Measurements from ENCODE around the gene MELTF. TPM values are rescaled to one million over a fixed set of nuclear protein-coding genes. Genes with fewer than 3 reads are reported as not detected.
A peak's percentile ranks its signal among the peaks of the same experiment; 100 is the strongest.

MELTF gene
- total and polyA plus RNA-seq, 2 of the 13 experiments (the other 11 are each of a cell fraction or from before 2014, with no cell fraction given): 3.2 to 7.5 TPM

DNA sequence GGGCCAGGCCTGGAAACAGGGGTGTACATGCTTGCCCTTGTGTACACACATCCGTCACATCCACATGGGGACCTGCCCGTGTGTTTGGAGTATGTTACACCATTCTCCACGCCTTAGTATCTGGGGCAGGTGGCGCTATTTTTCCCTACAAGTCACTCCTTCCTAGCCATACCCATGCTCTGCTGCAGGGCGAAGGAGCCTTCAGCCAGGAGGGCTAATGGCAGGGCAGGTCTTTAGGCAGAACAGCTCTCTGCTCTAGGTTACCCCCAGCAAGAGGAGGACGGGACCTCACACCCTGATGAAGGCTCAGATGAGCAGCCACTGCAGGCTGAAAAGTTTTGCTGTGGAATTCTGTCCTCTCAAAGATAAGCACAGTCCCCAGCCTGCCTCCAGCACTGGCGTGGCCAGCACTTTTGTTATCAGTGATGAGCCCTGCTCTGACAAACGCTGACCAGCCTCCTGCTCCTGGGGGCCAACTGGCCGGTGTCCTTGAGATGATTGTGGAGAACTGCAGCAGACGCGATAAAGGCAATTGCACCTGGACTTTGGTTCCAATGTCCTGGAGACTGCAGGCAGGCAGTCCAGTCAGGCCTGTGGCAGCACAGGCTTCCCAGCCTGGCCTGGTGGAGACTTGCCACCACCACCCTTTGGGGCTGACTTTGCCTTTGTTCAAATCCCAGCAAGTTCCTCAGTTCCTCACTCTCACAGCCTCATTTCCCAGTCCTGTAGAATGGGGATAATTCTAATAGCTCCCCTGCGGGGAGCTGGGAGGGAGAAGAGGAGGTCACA, 41.2 kb downstream of the MELTF start (continued):
- TF ChIP-seq TMF1 (CRISPR knock-in tag; IDR thresholded peaks at IDR 0.05; ENCODE audit: low read depth) (no peak), ZFP62 (CRISPR knock-in tag; IDR thresholded peaks at IDR 0.05) (no peak), KDM5A (IDR thresholded peaks at IDR 0.05; ENCODE audit: borderline replicate concordance, low read length) (no peak), ZNF629 (CRISPR knock-in tag; conservative IDR thresholded peaks at IDR 0.05) (peak; percentile 90), SMARCC2 (IDR thresholded peaks at IDR 0.05) (no peak), U2AF2 (IDR thresholded peaks at IDR 0.05; ENCODE audit: low read depth, low read length) (no peak), DNMT1 (CRISPR knock-in tag; IDR thresholded peaks at IDR 0.05) (0 out of 2 replicates have a peak, but pooled peaks have one; percentile 48), TEAD3 (CRISPR knock-in tag; optimal IDR thresholded peaks at IDR 0.05; ENCODE audit: borderline replicate concordance) (peak; percentile 54), MAFF (IDR thresholded peaks at IDR 0.05; ENCODE audit: low read depth, low read length) (no peak), GATA4 (IDR thresholded peaks at IDR 0.05; ENCODE audit: borderline replicate concordance, low read depth) (peak; percentile 55; the same call in 1 of the 2 replicates), HHEX (CRISPR knock-in tag; IDR thresholded peaks at IDR 0.05) (no peak), ATRX (CRISPR knock-in tag; IDR thresholded peaks at IDR 0.05; ENCODE audit: borderline replicate concordance) (no peak), ZFP36 (IDR thresholded peaks at IDR 0.05; ENCODE audit: borderline replicate concordance, low read depth, low read length, partially characterized antibody) (no peak), CBX1 (IDR thresholded peaks at IDR 0.05; ENCODE audit: low read depth) (no peak), PPARG (CRISPR knock-in tag; conservative IDR thresholded peaks at IDR 0.05) (peak; percentile 54), HOXD1 (CRISPR knock-in tag; IDR thresholded peaks at IDR 0.05) (peak; percentile 49; the same call in 1 of the 2 replicates), HDAC1 (CRISPR knock-in tag; IDR thresholded peaks at IDR 0.05) (peak; percentile 90), FOXA1 (IDR thresholded peaks at IDR 0.05) (no peak), FOXA1 (CRISPR knock-in tag; IDR thresholded peaks at IDR 0.05) (peak; percentile 82), JUND (CRISPR knock-in tag; IDR thresholded peaks at IDR 0.05) (no peak), ZNF768 (CRISPR knock-in tag; IDR thresholded peaks at IDR 0.05) (peak; percentile 40; the same call in 1 of the 2 replicates), ZNF329 (CRISPR knock-in tag; IDR thresholded peaks at IDR 0.05; ENCODE audit: low read depth) (no peak), ZNF780A (CRISPR knock-in tag; IDR thresholded peaks at IDR 0.05) (peak; percentile 86; the same call in 1 of the 2 replicates), GABPB1 (CRISPR knock-in tag; IDR thresholded peaks at IDR 0.05) (peak; percentile 14; the same call in 1 of the 2 replicates)
- TF ChIP-seq, protein P1, sequence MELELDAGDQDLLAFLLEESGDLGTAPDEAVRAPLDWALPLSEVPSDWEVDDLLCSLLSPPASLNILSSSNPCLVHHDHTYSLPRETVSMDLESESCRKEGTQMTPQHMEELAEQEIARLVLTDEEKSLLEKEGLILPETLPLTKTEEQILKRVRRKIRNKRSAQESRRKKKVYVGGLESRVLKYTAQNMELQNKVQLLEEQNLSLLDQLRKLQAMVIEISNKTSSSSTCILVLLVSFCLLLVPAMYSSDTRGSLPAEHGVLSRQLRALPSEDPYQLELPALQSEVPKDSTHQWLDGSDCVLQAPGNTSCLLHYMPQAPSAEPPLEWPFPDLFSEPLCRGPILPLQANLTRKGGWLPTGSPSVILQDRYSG (CRISPR knock-in tag; IDR thresholded peaks at IDR 0.05): no peak
- TF ChIP-seq, protein P2, sequence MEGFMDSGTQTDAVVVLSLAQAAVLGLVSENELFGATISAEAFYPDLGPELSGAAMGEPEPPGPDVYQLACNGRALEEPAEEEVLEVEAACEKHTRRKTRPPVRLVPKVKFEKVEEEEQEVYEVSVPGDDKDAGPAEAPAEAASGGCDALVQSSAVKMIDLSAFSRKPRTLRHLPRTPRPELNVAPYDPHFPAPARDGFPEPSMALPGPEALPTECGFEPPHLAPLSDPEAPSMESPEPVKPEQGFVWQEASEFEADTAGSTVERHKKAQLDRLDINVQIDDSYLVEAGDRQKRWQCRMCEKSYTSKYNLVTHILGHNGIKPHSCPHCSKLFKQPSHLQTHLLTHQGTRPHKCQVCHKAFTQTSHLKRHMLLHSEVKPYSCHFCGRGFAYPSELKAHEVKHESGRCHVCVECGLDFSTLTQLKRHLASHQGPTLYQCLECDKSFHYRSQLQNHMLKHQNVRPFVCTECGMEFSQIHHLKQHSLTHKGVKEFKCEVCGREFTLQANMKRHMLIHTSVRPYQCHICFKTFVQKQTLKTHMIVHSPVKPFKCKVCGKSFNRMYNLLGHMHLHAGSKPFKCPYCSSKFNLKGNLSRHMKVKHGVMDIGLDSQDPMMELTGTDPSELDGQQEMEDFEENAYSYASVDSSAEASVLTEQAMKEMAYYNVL (CRISPR knock-in tag; IDR thresholded peaks at IDR 0.05; ENCODE audit: borderline replicate concordance): peak; percentile 82
- TF ChIP-seq, protein P3, sequence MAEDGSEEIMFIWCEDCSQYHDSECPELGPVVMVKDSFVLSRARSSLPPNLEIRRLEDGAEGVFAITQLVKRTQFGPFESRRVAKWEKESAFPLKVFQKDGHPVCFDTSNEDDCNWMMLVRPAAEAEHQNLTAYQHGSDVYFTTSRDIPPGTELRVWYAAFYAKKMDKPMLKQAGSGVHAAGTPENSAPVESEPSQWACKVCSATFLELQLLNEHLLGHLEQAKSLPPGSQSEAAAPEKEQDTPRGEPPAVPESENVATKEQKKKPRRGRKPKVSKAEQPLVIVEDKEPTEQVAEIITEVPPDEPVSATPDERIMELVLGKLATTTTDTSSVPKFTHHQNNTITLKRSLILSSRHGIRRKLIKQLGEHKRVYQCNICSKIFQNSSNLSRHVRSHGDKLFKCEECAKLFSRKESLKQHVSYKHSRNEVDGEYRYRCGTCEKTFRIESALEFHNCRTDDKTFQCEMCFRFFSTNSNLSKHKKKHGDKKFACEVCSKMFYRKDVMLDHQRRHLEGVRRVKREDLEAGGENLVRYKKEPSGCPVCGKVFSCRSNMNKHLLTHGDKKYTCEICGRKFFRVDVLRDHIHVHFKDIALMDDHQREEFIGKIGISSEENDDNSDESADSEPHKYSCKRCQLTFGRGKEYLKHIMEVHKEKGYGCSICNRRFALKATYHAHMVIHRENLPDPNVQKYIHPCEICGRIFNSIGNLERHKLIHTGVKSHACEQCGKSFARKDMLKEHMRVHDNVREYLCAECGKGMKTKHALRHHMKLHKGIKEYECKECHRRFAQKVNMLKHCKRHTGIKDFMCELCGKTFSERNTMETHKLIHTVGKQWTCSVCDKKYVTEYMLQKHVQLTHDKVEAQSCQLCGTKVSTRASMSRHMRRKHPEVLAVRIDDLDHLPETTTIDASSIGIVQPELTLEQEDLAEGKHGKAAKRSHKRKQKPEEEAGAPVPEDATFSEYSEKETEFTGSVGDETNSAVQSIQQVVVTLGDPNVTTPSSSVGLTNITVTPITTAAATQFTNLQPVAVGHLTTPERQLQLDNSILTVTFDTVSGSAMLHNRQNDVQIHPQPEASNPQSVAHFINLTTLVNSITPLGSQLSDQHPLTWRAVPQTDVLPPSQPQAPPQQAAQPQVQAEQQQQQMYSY (CRISPR knock-in tag; IDR thresholded peaks at IDR 0.05): no peak

Measured in HepG2 (cell line).